Lower leg skin (tissue), 4 donors: Measurements from ENCODE around the gene BRSK1. TPM values are rescaled to one million over a fixed set of nuclear protein-coding genes. Genes with fewer than 3 reads are reported as not detected.

Experiments used
- DNase-seq, 2 donors: peaks; one replicate each; pipeline ENCODE4 v3.0.0-alpha.2; 2019; ENCODE audit warnings: low spot score in 2 of 2
- H3K4me3 ChIP-seq: fragments of 200-600 bp; sonication (generic); 2 replicates; pipeline ENCODE4 v1.5.1; 2017; ENCODE audit warnings: mild to moderate bottlenecking, low read depth; ENCODE audit not compliant: poor library complexity, severe bottlenecking
- POLR2A ChIP-seq, 2 donors: fragments of 450-650 bp; IDR thresholded peaks; one replicate each; pipeline ENCODE4 v1.6.1; 2016 to 2017; ENCODE audit warnings: antibody characterized with exemption in 2 of 2, mild to moderate bottlenecking in 1 of 2, moderate library complexity in 1 of 2
- WGBS, 2 donors: methylation state at CpG; one replicate each; pipeline ENCODE4 v1.1.5; 2018; 5-methylcytosine and 5-hydroxymethylcytosine counted together
- intact Hi-C: fragments of 100-400 bp; cut with DNase I; formaldehyde crosslinking; loops from one replicate; pipeline ENCODE4 v1.15.0; 2023; ENCODE audit warnings: low total_unique reads
- total RNA-seq, 4 donors: library from RNA; depleted of rRNA; stranded (reverse); fragments of >200 nt; gene quantifications; one replicate each; pipeline ENCODE4 v1.1.0, GENCODE V29; 2016
- TF ChIP-seq, protein P1 (sequence below), 3 donors: fragments of 450-650 bp; IDR thresholded peaks; one replicate each; pipeline ENCODE4 v1.5.1; 2016; ENCODE audit warnings: antibody characterized with exemption in 3 of 3, mild to moderate bottlenecking in 3 of 3, moderate library complexity in 2 of 3

BRSK1 gene
- total RNA-seq, 4 donors from 2014 or later: 0.44 to 4.6 TPM; not detected in 2

- TF ChIP-seq, protein P1, sequence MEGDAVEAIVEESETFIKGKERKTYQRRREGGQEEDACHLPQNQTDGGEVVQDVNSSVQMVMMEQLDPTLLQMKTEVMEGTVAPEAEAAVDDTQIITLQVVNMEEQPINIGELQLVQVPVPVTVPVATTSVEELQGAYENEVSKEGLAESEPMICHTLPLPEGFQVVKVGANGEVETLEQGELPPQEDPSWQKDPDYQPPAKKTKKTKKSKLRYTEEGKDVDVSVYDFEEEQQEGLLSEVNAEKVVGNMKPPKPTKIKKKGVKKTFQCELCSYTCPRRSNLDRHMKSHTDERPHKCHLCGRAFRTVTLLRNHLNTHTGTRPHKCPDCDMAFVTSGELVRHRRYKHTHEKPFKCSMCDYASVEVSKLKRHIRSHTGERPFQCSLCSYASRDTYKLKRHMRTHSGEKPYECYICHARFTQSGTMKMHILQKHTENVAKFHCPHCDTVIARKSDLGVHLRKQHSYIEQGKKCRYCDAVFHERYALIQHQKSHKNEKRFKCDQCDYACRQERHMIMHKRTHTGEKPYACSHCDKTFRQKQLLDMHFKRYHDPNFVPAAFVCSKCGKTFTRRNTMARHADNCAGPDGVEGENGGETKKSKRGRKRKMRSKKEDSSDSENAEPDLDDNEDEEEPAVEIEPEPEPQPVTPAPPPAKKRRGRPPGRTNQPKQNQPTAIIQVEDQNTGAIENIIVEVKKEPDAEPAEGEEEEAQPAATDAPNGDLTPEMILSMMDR (IDR thresholded peaks at IDR 0.05): no peak
- TF ChIP-seq POLR2A (IDR thresholded peaks at IDR 0.05): no peak
- DNase-seq: no peak
- 69 to 70% methylated on average over 9 of the region's 9 CpGs for WGBS, 2 donors
- H3K4me3 ChIP-seq: no peak overlapping the region
- intact Hi-C loops: no loop called here
Observed at GRCh38 chr19:55344444-55344843, 60.6 kb downstream of the BRSK1 start.

GRCh38 chr19:55345101-55345817 lies 61.5 kb downstream of the BRSK1 start:
- 87 to 90% methylated on average over 22 of the region's 22 CpGs for WGBS, 2 donors
- TF ChIP-seq, protein P1 (IDR thresholded peaks at IDR 0.05): no peak
- TF ChIP-seq POLR2A (IDR thresholded peaks at IDR 0.05): no peak
- intact Hi-C loops: no loop called here
- DNase-seq: no peak
- H3K4me3 ChIP-seq: no peak overlapping the region

DNA sequence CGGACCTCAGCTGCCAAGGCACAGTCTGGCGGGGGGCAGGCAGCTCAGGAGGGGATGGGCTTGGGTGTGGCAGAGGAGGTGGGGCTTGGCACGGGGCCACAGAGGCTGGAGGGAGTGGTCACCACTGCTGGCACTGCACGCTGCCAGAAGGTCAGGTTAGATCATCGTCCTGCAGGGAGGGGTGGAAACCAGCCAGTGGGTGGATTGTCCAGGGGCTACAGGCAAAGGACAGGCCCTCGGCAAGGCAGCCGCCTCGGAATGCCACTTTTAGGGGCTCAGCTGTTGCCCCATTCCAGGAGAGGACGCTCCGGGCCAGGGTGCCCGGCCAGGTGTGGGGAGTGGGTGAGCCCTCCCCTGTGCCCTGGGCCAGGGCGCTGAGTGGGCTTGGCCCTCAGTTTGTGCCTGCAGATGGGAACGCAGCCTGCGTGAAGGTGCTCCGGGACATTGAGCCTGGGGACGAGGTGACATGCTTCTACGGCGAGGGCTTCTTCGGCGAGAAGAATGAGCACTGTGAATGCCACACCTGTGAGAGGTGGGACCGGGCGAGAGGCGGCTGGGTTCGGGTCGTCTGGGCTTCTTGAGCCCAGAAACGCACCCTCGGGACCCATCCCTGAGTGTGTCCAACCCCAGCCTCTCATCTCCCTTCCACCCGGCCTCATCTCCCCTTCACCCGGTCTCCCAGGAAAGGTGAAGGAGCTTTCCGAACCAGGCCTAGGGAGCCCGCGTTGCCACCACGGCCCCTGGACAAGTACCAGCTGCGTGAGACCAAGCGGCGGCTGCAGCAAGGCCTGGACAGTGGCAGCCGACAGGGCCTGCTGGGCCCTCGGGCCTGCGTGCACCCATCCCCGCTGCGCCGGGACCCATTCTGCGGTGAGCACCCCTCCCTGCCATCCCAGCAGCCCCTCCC lies 62.3 kb downstream of the BRSK1 start:
- intact Hi-C loops: no loop called here
- TF ChIP-seq, protein P1 (IDR thresholded peaks at IDR 0.05): no peak
- no peak for TF ChIP-seq POLR2A (IDR thresholded peaks at IDR 0.05)
- DNase-seq: no peak
- no peak overlapping the region for H3K4me3 ChIP-seq
- WGBS, 2 donors: 74 to 81% methylated on average over 43 of the region's 43 CpGs

DNA sequence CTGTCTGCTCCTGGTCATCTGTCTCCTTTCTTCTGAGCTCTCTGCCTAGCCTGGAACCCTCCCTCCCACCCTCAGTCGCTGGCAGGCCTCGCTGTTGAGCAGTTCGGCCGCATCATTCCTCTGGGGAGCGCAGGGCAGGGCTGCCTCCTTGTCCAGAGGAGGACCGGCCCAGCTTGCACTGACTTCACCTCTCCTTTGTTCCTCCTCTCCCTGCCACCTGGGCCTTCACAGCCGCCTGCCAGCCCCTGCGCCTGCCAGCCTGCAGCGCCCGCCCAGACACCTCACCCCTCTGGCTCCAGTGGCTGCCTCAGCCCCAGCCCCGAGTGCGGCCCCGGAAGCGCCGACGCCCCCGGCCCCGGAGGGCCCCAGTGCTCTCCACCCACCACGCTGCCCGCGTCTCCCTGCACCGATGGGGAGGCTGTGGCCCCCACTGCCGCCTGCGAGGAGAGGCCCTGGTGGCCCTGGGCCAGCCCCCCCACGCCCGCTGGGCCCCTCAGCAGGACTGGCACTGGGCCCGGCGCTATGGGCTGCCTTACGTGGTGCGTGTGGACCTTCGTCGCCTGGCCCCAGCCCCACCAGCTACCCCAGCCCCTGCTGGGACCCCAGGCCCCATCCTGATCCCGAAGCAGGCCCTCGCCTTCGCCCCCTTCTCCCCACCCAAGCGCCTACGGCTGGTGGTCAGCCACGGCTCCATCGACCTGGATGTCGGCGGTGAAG lies 63.1 kb downstream of the BRSK1 start:
- intact Hi-C loops: no loop called here
- H3K4me3 ChIP-seq: no peak overlapping the region
- no peak for DNase-seq
- WGBS, 2 donors: 75 to 85% methylated on average over 37 to 39 of the region's 41 CpGs
- TF ChIP-seq POLR2A (IDR thresholded peaks at IDR 0.05): no peak
- TF ChIP-seq, protein P1 (IDR thresholded peaks at IDR 0.05): no peak

- TF ChIP-seq POLR2A (IDR thresholded peaks at IDR 0.05): no peak
- TF ChIP-seq, protein P1 (IDR thresholded peaks at IDR 0.05): no peak
- H3K4me3 ChIP-seq: no peak overlapping the region
- intact Hi-C loops: no loop called here
- 87 to 89% methylated on average over 4 to 10 of the region's 10 CpGs for WGBS, 2 donors
- no peak for DNase-seq
Observed at GRCh38 chr19:55347442-55348009, 63.7 kb downstream of the BRSK1 start.
